Measurements from ENCODE around the gene LASP1. TPM values are rescaled to one million over a fixed set of nuclear protein-coding genes. Genes with fewer than 3 reads are reported as not detected.

Gene LASP1
- total and polyA plus RNA-seq, 2 donors (not counting 3 experiments of a cell fraction or from before 2014, with no cell fraction given): 214 to 242 TPM

DNA sequence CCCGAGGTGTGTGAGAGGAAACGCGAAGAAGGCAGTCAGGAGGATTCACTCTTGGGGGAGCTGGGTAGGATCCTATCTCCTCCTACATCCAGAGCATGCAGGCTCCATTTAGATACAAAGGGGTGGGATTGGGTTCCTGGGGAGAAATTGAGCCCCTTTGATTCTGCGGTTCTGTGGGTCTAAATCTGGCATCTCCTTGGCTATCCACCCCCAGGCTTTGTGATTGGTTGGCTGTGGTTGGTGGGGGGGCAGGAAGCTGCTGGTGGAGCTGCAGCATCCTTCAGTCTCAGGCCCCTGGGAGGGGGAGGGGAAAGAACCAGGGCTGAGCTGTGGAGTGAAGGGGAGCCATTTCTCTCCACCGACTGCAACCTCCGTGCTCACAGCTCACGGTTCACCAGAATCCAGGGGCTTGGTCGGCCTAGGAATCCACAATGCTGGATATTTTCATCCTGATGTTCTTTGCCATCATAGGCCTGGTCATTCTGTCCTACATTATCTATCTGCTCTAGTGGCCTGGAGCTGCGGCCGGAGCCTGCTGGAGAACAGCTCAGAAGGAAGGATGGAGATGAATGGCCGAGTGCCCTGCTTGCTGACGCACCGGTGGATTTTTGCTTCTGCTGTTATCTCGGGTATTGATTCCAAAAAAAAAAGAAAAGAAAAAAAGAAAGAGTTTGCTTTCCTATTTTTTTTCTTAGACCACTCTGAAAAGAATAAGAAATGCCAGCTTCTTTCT is 55.6 kb downstream of the LASP1 start, which contains the start of gene LASP1NB:
TSS of gene LASP1NB (plus strand) at position 352 of the 733 bp plus-strand sequence.
- dilution Hi-C loops (cut with MboI; ENCODE audit: extremely low pct_ligation_motif_present, low sequenced_read_pairs): no loop called here
- ChIA-PET CTCF (interaction anchor here (1.2 to 5.4 kb wide), 10 partner anchors 11 to 319 kb away, joined by 3 to 41 read pairs (median 5); partner anchors contain the start of genes FBXO47 and LASP1), POLR2A (no interaction called here)
- Histone ChIP-seq H3K9me3 (replicated peaks; ENCODE audit: control insufficient read depth, insufficient read depth, low read length) (no peaks in the 10 kb centered on the region), H3K4me2 (ENCODE audit: insufficient read depth, low read length) (no peak within 1 kb of the TSS), H2AFZ (ENCODE audit: low read depth, low read length) (no peak within 1 kb of the TSS), H3K4me1 (ENCODE audit: control insufficient read depth, extremely low read depth, insufficient read depth, low read length) (no peaks in the 10 kb centered on the region), H3K79me2 (ENCODE audit: control insufficient read depth, insufficient read depth, low read length) (no peaks in the 10 kb centered on the region), H3K27ac (ENCODE audit: insufficient read depth, low read depth, low read length) (no peak within 1 kb of the TSS), H3K9ac (replicated peaks; ENCODE audit: extremely low read depth, insufficient read depth, low read length) (no peak within 1 kb of the TSS), H3K27me3 (ENCODE audit: control insufficient read depth in 2 of 2, insufficient read depth in 2 of 2, low read length in 2 of 2) (no peaks in the 10 kb centered on the region), H4K20me1 (replicated peaks; ENCODE audit: control insufficient read depth, extremely low read depth, insufficient read depth, low read length) (no peaks in the 10 kb centered on the region), H3K4me3 (replicated peaks in 1 of 3; ENCODE audit: insufficient read depth in 1 of 3, low read depth in 1 of 3, low read length in 3 of 3) (no peak within 1 kb of the TSS), H3K9me1 (replicated peaks; ENCODE audit: control insufficient read depth, extremely low read depth, insufficient read depth, low read length) (no peaks in the 10 kb centered on the region), H3K36me3 (ENCODE audit: control insufficient read depth in 2 of 2, extremely low read depth in 1 of 2, insufficient read depth in 2 of 2, low read length in 2 of 2) (peaks cover 0 to 7% of the 10 kb centered on the region in 2 experiments)
- DNase-seq (ENCODE audit: low read depth, low spot score) (no peak), FAIRE-seq (no peak)
- TF ChIP-seq FOS (IDR thresholded peaks at IDR 0.05; ENCODE audit: borderline replicate concordance, insufficient read depth, low read length) (no peak), JUN (IDR thresholded peaks at IDR 0.05; ENCODE audit: borderline replicate concordance, insufficient read depth, insufficient read length, low read depth) (no peak), CTCF (IDR thresholded peaks at IDR 0.05; ENCODE audit: extremely low read depth in 1 of 2, insufficient read depth in 1 of 2, low read depth in 1 of 2, low read length in 2 of 2) (no peak), POLR2A (IDR thresholded peaks at IDR 0.05; ENCODE audit: low read depth, low read length) (no peak), GATA2 (IDR thresholded peaks at IDR 0.05; ENCODE audit: insufficient read depth, insufficient read length, low read depth, low read length) (no peak), EZH2 (IDR thresholded peaks at IDR 0.05; ENCODE audit: borderline replicate concordance, low read depth, low read length, severe bottlenecking) (no peak), POLR2AphosphoS5 (IDR thresholded peaks at IDR 0.05; ENCODE audit: insufficient read depth, low read depth, low read length) (no peak), MYC (IDR thresholded peaks at IDR 0.05; ENCODE audit: low read depth, low read length) (no peak)
- TF ChIP-seq, protein P1, sequence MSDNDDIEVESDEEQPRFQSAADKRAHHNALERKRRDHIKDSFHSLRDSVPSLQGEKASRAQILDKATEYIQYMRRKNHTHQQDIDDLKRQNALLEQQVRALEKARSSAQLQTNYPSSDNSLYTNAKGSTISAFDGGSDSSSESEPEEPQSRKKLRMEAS (IDR thresholded peaks at IDR 0.05; ENCODE audit: insufficient read depth, insufficient read length): no peak
- no TSS peak for BruUV-seq (replicated peaks)
- intact Hi-C loops (cut with micrococcal nuclease): no loop called here
